Measurements from ENCODE around the gene IGF2BP1. TPM values are rescaled to one million over a fixed set of nuclear protein-coding genes. Genes with fewer than 3 reads are reported as not detected.
"Not testable (repeated sequence)": the region's sequence is repeated elsewhere in the genome, so short reads cannot be mapped to it uniquely, and the experiment has no call there.

The IGF2BP1 gene
- total RNA-seq, 1 donor from 2014 or later = 21.9 TPM

DNA sequence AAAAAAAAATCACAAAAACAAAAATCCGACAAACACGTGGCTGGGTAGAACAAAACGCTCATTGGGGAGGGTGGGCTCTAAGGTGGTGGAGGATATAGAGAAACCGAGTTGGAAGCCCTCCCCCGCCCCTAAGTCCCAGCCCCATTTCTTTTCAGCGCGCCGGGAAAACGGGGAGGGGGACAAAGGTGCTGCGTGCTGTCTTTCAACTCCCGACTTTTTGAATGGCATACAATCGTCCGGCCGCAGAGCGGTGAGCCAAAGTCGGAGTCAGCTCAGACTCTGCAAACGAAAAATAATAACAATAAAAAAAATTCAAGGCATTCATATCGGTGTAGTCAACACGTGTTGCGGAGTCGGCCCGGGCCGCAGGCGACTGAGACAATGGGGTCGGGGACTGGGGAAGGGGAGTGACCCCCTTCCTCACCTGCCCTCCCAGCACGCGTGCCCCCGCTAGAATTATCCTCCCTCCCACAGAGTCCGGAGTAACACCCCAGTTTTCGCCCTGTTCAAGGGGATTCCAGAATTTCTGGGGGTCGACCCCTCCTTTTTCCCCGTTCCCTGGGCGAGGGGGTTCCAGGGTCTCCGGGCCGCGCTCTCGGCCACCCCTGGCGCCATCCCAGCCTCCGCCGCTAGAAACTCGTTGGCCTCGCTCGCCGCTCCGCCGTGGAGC lies 1.7 kb upstream of the IGF2BP1 start:
- no peak for DNase-seq (ENCODE audit: extremely low read depth, low read depth, low spot score)

DNA sequence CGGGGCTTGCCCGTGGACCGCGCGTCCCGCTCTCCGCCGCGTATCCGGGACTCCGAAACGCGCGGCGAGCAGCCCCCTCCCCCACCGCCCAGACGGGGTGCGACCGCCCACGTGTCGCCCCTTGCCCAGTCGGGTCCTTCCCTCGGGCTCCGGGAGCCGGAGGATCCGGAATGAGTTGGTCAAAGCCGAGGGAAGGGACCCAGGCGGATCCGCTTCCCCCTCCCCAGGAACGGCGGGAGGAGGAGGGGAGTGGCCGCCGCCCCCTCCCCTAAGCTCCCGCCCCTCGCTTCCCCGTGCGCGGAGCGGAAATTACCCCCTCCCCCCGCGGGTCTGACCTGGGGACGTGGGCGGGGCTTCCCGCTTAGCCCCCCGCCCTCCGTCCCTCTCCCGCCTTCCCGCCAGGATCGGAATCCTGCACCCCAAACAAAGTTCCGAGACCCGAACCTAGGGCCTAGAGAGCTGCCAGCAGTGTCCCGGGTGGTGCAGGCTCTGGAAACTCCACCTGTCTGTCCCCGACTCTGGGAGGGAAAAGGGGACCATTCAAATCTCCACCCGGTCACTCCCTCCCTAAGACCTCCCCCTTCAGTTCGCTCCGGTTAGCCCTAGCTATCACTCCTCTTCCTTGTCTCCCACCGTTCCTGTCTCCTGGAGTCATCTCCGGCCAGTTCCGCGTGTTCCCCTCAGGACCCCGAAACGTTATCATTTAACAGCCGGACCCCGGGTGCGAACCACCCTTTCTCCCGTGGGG lies 1.0 kb upstream of the IGF2BP1 start:
- DNase-seq (ENCODE audit: extremely low read depth, low read depth, low spot score) = no peak

DNA sequence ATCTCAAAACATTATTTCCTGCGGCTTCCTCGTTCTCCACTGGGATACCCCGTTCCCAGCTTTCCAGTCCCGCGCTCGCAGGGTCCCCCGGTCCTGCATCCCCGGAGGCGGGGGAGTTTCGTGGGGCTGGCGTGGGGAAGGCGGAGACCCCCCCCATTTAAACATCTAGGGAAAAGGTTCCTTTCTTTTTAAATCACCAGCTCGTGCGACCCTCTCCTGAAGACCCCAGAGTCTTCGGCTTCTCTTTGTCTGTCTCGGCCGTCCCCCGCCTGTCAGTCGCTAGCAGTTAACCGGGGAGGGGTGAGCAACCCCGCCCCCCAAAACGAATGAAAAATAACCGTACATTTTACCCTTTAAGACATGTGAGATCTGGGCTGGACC lies 473 bp upstream of the IGF2BP1 start:
- DNase-seq (ENCODE audit: extremely low read depth, low read depth, low spot score) = no peak

DNA sequence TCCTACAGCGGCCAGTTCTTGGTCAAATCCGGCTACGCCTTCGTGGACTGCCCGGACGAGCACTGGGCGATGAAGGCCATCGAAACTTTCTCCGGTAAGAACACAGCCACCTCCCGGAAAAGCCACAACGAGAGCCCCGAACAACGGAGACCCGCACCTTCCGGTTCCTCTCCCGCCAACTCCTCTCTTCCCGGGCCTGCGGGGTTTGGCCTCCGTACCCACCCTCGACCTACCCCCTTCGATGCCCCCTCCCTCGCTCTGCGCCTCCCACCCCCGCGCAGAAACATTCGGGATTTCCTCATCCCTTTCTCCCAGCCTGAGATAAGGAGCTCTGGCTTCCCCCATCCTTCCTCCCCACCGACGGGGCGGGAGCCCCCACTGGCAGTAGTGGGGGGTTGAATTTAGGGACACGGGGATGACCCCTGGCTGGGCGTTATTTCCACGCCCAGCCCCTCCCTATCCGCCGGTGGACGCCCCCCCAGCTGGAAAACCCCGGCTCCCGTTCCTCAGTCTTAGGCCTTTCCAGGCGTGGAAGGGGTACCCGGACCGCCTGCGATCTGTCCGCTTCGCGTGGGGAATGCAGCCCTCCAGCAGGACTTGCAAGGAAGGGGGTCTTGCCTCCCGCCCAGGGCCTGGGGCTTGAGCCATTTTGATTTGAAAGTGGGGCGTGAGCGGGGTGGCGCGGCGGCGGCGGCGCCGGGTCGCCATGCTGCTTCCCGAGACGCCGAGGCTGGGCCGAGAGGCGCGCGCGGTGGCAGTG lies 822 bp downstream of the IGF2BP1 start:
- no peak for DNase-seq (ENCODE audit: extremely low read depth, low read depth, low spot score)

DNA sequence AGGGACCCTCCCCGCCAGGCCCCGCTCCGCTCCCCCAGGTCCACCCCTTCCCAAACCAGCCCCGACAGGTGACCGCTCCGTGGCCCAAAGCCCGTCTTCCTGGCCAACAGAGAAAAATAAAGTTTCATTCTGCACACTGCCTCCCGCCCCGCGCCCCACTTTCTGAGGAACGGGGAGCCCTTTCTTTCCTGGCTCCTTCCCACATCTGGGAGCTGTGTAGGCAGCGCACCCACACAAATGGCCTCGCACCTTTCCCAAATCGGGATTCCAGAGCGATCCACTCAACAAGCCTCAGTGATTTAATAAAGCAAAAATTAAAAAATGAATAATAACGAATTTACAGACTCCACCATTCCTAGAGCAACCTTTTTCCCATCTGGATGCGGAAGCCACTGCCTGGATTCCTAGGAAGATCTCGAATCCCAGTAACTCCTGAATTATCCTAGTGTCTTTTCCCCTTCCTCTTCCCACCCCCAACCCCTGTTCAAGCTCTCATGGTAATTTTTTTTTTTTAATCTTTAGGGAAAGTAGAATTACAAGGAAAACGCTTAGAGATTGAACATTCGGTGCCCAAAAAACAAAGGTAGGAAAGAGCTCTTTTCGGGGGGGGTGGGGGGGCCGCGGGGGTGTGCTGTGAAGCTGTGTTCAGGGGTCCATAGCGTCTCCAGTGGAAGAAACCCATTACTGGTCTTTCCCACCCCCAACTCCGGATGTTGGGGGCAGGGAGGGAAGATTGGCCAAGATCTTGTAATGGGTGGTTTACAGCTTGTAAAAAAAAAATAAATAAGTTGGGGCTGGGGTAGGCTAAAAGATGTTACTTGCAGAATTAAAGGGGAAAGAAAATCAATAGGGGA lies 1.6 kb downstream of the IGF2BP1 start:
- DNase-seq (ENCODE audit: extremely low read depth, low read depth, low spot score) = no peak

DNA sequence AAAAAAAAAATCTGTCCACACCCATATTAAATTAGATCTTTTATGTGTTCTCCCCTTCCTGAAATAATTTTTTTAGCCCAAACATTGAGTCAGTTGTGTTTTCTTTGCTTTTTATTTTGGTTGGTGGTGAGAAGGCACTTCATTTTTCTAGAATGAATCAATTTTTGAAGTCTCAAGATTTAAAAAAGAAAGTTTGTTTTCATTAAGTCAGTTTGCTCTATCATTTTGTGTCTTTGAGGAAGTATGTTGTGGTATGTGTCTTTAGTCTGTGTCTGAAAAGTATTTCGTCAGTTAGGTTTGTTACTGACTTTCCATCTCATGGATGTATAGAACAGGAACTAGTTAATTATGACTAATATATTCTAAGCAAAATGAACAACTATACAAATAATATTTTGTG lies 3.8 kb downstream of the IGF2BP1 start:
- no peak for DNase-seq (ENCODE audit: extremely low read depth, low read depth, low spot score)

DNA sequence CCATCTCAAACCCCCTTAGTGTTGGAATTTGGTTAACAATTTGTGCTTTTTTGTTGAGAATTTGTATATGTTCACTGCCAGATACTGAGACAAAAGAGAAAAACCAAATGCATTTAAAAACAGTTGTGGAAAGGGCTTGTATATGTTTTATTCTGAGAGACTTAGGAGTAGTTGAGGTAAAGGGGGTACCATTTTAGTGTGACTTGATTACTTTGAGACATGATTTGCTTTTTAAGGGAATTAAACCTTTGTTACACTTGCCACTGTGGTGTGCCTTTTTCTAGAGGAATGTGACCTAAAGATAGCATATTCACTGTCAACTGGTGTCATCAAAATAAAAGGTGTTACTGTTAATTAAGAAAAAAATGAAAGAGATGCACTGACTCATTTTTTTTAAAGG lies 4.5 kb downstream of the IGF2BP1 start:
- no peak for DNase-seq (ENCODE audit: extremely low read depth, low read depth, low spot score)

DNA sequence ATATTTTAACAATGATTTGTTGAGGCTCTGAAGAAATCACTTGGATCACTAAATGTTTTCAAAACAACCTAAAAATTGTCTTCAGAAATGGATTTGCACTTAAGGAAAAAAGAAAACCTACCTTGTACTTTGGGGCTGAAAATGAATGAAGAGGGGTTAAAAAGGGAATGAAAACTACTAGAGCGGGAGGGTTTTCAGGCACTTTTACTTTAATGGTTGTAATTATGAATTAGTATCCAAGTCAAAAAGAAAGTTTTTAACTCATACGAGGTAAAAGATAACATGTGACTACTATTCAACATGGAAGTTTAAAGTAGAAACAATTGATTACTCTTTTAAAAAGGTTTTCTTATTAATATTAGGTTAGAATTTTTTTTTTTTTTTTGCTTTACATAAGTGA lies 5.1 kb downstream of the IGF2BP1 start:
- no peak for DNase-seq (ENCODE audit: extremely low read depth, low read depth, low spot score)

DNA sequence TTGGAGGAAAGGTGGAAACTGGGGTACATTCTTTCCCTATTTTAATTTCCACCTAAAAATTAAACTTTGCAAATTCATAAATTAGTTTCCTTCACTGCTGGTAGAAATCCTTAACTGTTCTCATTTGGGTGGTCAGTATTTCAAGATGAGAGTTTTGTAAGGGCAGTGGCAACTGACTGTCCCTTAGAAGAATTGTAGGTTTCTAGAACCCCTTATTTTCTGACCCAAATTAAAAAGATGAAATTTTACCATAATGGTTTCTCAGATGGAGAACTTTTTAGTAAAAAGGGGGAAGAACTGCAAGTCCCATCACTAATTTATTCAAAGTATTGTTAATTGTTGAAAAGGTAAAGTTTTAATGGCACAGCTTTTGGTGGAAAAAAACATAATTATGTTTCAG lies 5.6 kb downstream of the IGF2BP1 start:
- no peak for DNase-seq (ENCODE audit: extremely low read depth, low read depth, low spot score)

DNA sequence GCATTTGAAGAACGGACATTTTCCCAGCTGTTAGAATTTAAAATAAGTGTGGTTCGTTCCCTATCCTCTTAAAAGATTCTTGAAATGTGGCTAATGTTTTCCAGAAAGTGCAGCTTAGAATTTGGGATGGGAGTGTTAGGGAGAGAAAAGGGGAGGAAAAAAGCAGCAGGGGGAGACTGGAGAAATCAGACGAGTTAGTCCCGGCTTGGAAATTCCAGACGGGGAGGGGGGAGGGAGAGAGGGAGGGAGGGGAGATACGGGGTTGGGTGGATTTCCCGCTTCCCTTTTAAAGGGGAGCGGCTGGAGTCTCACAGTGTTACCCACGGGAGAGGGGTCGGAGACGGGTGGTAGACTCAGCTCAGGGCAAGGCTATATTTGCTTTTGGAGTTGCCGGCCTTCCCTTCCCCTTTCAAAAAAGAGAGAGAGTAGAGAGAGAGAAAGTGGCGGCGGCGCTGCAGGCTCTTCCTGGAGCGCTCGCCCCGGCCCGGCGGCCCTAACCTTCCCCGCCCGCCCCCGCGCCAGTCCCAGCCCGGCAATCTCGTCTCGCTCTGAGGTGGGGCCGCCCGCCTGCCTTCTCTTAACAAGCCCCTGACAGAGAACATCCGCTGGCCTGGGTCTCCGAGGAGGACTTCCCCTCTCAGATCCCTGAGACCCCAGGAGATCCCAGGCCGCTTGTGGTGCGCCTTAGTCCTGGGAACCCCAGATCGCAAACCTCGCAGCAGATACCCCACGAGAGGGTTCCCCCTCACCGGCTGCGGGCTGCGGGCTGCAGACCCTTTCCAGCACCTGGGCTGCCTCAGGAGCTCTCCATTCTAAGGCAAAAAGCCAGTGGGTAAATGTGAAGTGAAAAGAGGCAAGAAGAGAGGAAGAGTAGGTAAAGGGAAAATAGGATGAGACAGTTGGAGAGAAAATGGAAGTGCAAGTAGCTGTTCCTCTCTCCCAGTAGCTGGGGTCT lies 6.6 kb downstream of the IGF2BP1 start:
- DNase-seq (ENCODE audit: extremely low read depth, low read depth, low spot score) = no peak

DNA sequence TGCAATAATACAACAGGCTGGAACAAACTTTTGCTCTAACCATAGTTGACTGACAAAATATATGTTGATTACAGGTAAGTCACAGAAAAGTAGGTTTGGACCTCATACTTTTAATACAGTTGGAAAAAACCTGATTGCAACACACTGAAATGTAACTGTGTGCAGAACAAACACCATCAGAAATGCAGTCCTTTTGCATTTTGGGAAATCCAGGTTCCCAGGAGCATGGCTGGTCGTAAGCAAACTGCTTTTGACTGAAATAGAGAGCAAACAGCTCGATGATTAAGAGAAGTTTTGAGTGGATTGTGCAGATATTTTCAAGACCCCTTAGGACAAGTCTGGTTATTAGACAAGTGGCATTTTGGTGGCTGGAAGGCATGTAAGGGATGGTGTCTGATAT lies 8.0 kb downstream of the IGF2BP1 start:
- DNase-seq (ENCODE audit: extremely low read depth, low read depth, low spot score) = no peak

DNA sequence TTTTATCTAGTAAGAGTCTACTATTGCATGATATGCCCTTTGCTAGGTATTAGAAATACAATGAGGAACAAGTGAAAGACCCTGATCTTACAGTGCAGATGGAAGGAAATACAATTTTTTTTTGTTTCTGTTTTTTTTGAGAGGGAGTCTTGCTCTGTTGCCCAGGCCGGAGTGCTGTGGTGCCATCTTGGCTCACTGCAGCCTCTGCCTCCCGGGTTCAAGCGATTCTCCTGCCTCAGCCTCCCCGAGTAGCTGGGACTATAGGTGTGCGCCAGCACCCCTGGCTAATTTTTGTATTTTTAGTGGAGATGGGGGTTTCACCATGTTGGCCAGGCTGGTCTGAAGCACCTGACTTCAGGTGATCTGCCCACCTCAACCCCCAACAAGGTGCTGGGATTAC lies 11.7 kb downstream of the IGF2BP1 start:
- DNase-seq (ENCODE audit: extremely low read depth, low read depth, low spot score) = not testable (repeated sequence)

DNA sequence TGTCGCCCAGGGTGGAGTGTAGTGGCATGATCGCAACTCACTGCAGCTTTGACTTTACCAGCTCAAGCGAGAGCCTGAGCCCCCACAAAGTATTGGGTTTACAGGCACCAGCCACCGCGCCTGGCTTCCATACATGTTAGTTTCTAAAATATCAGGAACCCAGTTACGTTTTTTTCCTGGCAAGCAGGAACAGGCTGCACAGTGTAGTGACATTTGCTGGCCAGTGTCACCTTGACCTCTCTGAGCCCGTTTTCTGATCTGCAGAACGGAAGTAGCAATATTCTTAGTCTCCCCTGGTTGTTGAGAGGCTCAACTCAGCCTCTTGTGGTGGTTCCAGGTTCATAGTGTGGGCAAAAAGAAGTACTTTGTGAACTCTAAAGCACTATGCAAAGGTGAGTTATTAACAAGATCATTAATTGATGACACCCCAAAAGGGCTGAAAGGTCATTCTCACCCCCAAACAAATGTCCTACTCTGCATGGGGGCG lies 15.6 kb downstream of the IGF2BP1 start:
- DNase-seq (ENCODE audit: extremely low read depth, low read depth, low spot score) = no peak

DNA sequence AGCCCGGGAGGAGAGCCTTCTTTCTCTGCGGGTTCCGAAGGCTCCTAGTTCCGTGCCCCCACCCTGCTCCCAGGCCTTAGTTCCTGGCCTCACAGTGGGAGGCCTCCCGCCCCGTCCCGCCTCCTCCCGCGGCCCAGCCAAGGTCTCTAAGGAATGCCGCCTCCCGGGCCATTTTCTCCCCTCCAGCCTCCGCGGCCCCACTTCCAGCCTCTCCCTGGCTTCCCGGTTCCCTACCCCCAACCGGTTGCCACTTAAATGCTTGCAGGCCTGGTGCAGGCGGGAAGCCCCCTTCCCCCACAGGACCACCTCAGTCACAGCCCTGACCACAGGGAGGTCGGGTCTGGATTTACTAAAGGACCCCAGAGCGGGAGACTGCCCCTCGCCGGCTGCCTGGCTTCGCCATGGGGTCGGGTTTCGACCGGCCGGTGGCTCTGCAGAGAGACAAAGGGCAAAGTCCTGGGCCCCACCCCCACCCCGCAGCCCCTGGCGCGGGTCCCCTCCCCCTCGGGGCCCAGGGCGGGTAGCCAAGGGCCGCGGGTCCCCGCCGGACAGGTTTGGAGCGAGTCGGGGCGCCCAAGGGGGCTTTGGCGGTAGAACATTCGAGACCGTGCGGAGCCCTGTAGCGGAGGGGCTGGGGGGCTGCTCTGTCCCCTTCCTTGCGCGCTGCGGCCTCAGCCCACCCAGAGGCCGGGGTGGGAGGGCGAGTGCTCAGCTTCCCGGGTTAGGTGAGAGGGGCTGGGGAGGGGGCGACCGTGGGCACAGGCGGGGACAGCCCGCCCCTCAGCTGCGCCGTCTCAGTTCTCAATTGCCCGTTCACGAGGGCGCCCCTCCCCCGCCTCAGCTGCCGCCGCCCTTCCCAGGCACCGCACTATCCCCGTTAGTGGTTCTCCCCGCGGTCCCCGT lies 16.4 kb downstream of the IGF2BP1 start:
- no peak for DNase-seq (ENCODE audit: extremely low read depth, low read depth, low spot score)

DNA sequence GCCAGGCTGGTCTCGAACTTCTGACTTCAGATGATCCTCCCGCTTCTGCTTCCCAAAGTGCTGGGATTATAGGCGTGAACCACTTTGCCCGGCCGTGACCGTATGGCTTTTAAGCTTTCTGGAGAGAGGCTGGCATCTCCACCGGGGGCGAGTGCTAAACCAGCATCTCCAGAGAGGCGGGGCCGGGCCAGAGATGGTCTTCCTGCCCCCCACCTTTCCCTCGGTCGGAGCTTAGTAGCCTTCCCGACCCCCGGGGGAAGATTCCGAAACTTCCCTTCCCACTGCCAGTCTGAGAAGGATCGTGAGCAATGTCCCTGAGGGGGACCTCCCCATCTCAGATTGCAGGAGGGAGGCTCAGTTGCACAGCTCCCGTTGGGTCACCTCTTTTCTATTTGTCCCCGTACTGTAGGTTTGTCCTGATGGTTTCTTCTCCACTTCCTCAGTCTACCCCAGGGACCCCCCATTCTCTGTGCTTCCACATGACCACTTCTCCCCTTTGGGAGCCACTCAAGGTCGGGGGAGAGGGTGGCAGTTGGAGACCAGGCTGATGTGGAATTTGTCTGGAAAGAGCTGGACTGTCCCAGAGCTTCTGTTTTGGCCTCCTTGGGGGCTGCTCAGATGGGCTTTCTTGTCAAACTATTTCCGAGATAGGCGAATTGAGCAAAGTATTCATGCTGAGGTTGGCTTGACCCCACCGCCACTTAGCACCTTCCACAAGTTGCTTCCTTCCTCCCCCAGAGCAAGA lies 18.2 kb downstream of the IGF2BP1 start:
- no peak for DNase-seq (ENCODE audit: extremely low read depth, low read depth, low spot score)

DNA sequence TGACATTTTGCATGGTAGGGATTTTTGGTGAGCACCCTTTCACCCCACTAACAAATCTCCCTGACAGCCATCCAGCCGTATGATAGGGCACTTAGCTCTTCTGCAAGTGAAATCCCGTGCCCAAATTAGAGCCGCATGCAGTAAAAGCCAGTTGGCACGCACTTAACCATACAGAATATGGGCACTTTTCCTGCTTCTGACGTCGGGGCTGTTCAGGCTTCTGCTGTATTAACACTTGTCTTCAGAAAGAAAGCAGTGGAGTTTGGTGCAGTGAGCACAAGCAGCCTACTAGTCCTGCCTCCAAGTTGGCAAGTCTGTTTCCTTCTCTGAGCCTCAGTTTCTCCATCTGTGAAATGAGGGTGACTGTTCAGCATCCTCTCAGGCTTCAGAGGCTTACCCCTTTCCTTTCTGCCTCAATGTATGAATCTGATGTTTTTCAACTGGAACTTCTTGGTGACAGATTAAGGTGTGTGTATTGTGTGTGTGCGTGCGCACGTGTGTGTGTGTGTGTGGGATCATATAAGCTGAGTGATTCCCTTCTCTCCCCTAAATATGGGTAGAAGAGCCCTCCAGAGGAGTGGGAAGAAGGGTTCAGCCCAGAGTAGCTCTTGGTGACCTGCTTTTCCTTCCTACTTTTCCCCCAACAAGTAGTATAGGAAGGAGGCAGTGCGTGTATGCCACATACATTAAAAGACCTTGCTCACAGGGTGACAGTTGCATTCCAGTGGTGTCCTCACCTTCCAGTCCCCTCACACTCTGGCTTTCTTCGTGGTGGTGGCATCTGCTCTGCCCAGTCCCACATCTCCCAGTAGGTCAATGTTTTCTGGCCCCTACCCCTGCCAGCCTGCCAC lies 19.0 kb downstream of the IGF2BP1 start:
- no peak for DNase-seq (ENCODE audit: extremely low read depth, low read depth, low spot score)
